AG04449 (cell line): ENCODE measurements around the gene CLDN2.

ENCODE experiments used
- CTCF ChIA-PET: fragments of 350-600 bp; formaldehyde crosslinking; extraction: SDS; loops from one replicate; lab custom pipeline; 2021; ENCODE audit warnings: antibody characterized with exemption; lab: Yijun Ruan, JAX
- POLR2A ChIA-PET: fragments of 400-600, 350-600 bp; formaldehyde crosslinking; extraction: SDS; loops from one replicate; lab custom pipeline; 2020; ENCODE audit warnings: antibody characterized with exemption, inconsistent platforms; lab: Yijun Ruan, JAX
- DNase-seq: peaks from one replicate; pipeline ENCODE4 v3.0.0-alpha.2; 2010; ENCODE audit warnings: low read depth, low spot score
- H3K4me3 ChIP-seq: 2 replicates; pipeline ENCODE4 v1.5.1; 2011; ENCODE audit warnings: low read depth, mild to moderate bottlenecking, control low read depth, low read length
- CTCF ChIP-seq: IDR thresholded peaks from one replicate; pipeline ENCODE4 v1.5.1; 2011; ENCODE audit warnings: mild to moderate bottlenecking, moderate library complexity, low read length, control low read depth, inconsistent platforms; ENCODE audit not compliant: insufficient read depth; ENCODE audit errors: missing control alignments

CLDN2 gene

GRCh38 chrX:106905064-106905708, 15.0 kb upstream of the CLDN2 start:
- CTCF ChIA-PET: interaction anchor here (6.7 kb wide), 1 partner anchor 12 kb away, joined by 30 read pairs; no protein-coding TSS in a partner anchor
- POLR2A ChIA-PET: interaction anchor here (0.6 kb wide), 1 partner anchor 33 kb away, joined by 3 read pairs; no protein-coding TSS in a partner anchor
- H3K4me3 ChIP-seq: no peak overlapping the region
- TF ChIP-seq CTCF: no peak
- DNase-seq: no peak

GRCh38 chrX:106906361-106906760, 13.8 kb upstream of the CLDN2 start:
- no peak for TF ChIP-seq CTCF
- no peak for DNase-seq
- no peak overlapping the region for H3K4me3 ChIP-seq
- ChIA-PET CTCF (no interaction called here), POLR2A (no interaction called here)

GRCh38 chrX:106912864-106913263, 7.3 kb upstream of the CLDN2 start:
- DNase-seq: no peak
- POLR2A ChIA-PET: no interaction called here
- H3K4me3 ChIP-seq: no peak overlapping the region
- CTCF ChIA-PET: interaction anchor here (1.3 to 7.5 kb wide), 2 partner anchors 14 to 19 kb away, joined by 3 to 34 read pairs; no protein-coding TSS in a partner anchor
- TF ChIP-seq CTCF: no peak

DNA sequence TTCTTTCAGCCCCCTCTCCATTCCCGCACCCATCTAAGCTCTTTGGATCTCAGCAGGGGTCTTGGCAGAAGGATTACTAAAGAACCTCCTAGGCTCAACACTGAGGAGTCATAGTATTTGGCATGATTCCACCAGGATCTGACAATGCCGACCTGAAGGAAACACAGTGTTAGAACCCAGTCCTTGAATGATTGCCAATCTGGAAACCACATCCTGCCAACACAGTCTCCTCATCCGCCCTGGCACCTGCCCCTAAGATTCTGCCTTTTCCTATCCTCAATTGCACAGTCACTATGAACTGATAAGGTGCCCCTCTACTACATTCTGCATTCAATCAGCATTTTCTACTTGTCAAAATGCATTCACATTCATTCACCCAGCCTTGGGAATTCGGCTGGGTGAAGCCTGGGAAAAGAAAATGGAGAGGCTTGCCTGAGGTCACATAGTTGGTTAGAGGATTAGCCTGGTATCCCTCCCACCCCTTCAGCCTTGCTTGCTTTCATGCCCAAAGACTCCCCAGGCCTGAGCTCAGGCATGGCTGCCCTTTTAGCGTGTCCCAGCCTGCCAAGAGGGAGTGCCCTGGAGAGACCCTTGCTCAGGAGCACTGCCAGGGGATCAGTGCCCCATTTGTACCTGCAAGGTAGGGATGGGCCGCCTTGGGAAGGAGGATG, 2.2 kb upstream of the CLDN2 start:
- CTCF ChIA-PET: interaction anchor here (1.6 kb wide), 1 partner anchor 35 kb away, joined by 3 read pairs; no protein-coding TSS in a partner anchor
- POLR2A ChIA-PET: no interaction called here
- no peak for TF ChIP-seq CTCF

DNA sequence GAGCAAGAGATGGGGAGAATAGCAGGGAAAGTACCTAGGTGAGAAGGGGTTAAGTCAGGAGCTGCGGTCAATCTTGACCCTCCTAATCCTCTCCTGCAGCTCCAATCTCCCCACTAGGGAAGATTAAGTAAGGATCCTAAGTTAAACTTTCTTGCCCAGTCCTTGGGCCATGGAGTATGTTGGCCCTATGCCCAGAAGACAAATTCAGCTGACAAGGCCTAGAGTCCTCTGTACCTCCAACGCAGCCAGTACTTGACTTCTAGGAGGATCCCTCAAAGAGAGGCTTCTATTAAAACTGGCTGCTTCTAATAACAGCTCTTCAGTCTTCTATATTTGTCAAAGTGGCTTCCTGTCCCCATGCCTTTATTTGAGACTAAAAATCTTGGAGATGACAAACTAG, 1.4 kb downstream of the CLDN2 start:
- DNase-seq: no peak
- ChIA-PET CTCF (interaction anchor here (1.4 kb wide), 1 partner anchor 11 kb away, joined by 4 read pairs; no protein-coding TSS in a partner anchor), POLR2A (no interaction called here)

More for the DNA sequence above, 2.2 kb upstream of the CLDN2 start:
- DNase-seq: no peak
- H3K4me3 ChIP-seq: no peak overlapping the region

More for the DNA sequence above, 1.4 kb downstream of the CLDN2 start:
- H3K4me3 ChIP-seq: no peak overlapping the region
- no peak for TF ChIP-seq CTCF
